Measurements from ENCODE around the gene EIF2S2. TPM values are rescaled to one million over a fixed set of nuclear protein-coding genes. Genes with fewer than 3 reads are reported as not detected.

Gene EIF2S2
- total RNA-seq, 1 experiment from 2014 or later, result 121 TPM

DNA sequence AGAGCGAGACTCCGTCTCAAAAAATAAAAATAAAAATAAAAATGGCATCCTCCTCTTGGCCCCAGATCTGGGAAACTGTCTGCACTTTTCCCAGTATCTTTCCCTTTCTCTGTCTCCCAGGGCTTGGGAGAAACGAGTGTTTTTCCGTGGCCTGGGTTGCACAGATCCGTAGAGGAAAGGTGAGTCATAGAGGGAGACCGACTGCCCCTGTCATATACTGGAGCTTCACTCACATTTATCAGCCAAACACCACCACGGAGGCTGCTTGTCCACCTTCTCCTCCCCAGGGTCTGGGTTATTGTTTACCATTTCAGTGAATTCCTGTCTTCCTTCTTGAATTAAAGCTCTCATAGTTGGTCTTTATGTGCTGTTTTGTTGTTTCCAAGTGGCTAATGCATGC lies 31.9 kb upstream of the EIF2S2 start (continued):
- no peak for TF ChIP-seq YY1 (IDR thresholded peaks at IDR 0.05; ENCODE audit: extremely low read depth, insufficient replicate concordance, low read depth, low read length)
- TF ChIP-seq SP1 (IDR thresholded peaks at IDR 0.05; ENCODE audit: low read depth), result no peak
- TF ChIP-seq JUND (IDR thresholded peaks at IDR 0.05), result no peak
- TF ChIP-seq SRF (IDR thresholded peaks at IDR 0.05; ENCODE audit: low read depth), result no peak
- TF ChIP-seq CBX3 (IDR thresholded peaks at IDR 0.05; ENCODE audit: low read depth), result no peak
- no peak for TF ChIP-seq CEBPB (IDR thresholded peaks at IDR 0.05; ENCODE audit: low read depth)
- TF ChIP-seq EGR1 (IDR thresholded peaks at IDR 0.05; ENCODE audit: low read depth), result no peak
- TF ChIP-seq ATF3 (IDR thresholded peaks at IDR 0.05), result no peak
- TF ChIP-seq ZFX (IDR thresholded peaks at IDR 0.05), result no peak

DNA sequence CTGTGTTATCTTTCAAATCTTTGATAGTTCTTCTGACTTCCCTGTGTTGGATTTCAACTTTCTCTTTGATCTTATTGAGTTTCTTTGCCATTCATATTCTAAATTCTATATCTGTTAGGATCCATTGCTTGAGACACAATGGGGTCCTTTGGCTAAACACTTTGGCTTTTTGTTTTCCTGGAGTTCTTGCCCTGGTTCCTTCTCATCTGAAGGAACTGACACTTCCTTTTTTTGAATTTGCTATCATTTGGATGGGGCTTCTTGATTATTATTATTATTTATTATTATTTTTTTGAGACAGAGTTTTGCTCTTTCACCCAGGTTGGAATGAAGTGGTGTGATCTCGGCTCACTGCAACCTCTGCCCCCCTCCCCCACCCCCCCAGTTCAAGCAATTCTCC lies 30.1 kb upstream of the EIF2S2 start:
- H4K20me1 ChIP-seq (ENCODE audit: insufficient read depth), result no peaks in the 10 kb centered on the region
- ATAC-seq (no peak), DNase-seq (ENCODE audit: low read depth, low spot score) (no peak)
- H3K79me2 ChIP-seq (ENCODE audit: insufficient read depth, low read length), result no peaks in the 10 kb centered on the region
- no peaks in the 10 kb centered on the region for H3K9me2 ChIP-seq (ENCODE audit: insufficient read depth)
- H3K4me2 ChIP-seq (ENCODE audit: low read length), result no peak overlapping the region
- no peak overlapping the region for H3K9ac ChIP-seq (ENCODE audit: low read length)
- TF ChIP-seq JUND (IDR thresholded peaks at IDR 0.05) (no peak), ELF1 (IDR thresholded peaks at IDR 0.05; ENCODE audit: borderline replicate concordance, low read depth) (no peak), POLR2A (IDR thresholded peaks at IDR 0.05; ENCODE audit: borderline replicate concordance, extremely low read depth, insufficient read depth, insufficient read length) (no peak), SIN3A (IDR thresholded peaks at IDR 0.05; ENCODE audit: low read depth) (no peak), CEBPB (IDR thresholded peaks at IDR 0.05; ENCODE audit: low read depth) (no peak), CBX3 (IDR thresholded peaks at IDR 0.05; ENCODE audit: low read depth) (no peak)
- TF ChIP-seq, protein P1, sequence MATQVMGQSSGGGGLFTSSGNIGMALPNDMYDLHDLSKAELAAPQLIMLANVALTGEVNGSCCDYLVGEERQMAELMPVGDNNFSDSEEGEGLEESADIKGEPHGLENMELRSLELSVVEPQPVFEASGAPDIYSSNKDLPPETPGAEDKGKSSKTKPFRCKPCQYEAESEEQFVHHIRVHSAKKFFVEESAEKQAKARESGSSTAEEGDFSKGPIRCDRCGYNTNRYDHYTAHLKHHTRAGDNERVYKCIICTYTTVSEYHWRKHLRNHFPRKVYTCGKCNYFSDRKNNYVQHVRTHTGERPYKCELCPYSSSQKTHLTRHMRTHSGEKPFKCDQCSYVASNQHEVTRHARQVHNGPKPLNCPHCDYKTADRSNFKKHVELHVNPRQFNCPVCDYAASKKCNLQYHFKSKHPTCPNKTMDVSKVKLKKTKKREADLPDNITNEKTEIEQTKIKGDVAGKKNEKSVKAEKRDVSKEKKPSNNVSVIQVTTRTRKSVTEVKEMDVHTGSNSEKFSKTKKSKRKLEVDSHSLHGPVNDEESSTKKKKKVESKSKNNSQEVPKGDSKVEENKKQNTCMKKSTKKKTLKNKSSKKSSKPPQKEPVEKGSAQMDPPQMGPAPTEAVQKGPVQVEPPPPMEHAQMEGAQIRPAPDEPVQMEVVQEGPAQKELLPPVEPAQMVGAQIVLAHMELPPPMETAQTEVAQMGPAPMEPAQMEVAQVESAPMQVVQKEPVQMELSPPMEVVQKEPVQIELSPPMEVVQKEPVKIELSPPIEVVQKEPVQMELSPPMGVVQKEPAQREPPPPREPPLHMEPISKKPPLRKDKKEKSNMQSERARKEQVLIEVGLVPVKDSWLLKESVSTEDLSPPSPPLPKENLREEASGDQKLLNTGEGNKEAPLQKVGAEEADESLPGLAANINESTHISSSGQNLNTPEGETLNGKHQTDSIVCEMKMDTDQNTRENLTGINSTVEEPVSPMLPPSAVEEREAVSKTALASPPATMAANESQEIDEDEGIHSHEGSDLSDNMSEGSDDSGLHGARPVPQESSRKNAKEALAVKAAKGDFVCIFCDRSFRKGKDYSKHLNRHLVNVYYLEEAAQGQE (IDR thresholded peaks at IDR 0.05; ENCODE audit: low read depth), result no peak
- TF ChIP-seq, protein P2, sequence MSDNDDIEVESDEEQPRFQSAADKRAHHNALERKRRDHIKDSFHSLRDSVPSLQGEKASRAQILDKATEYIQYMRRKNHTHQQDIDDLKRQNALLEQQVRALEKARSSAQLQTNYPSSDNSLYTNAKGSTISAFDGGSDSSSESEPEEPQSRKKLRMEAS (IDR thresholded peaks at IDR 0.05), result no peak
- intact Hi-C loops (cut with micrococcal nuclease), result no loop called here
- no TSS peak for BruUV-seq (replicated peaks)
- H3K36me3 ChIP-seq (ENCODE audit: control insufficient read depth in 1 of 2, insufficient read depth in 2 of 2, low read length in 2 of 2), result no peaks in the 10 kb centered on the region
- no peak overlapping the region for H3K4me3 ChIP-seq (replicated peaks in 1 of 2; ENCODE audit: low read depth in 1 of 2, low read length in 2 of 2)
- H3K4me1 ChIP-seq (ENCODE audit: control insufficient read depth in 1 of 2, insufficient read depth in 2 of 2, low read length in 2 of 2), result peaks cover 0 to 4% of the 10 kb centered on the region in 2 experiments; a peak in 2 of 4 replicates
- no peaks in the 10 kb centered on the region for H3K27me3 ChIP-seq (ENCODE audit: insufficient read depth, low read length)
- no peak overlapping the region for H2AFZ ChIP-seq (ENCODE audit: low read depth, low read length, poor library complexity, severe bottlenecking)
- CTCF ChIA-PET, result interaction anchor here (0.6 to 1.0 kb wide), 2 partner anchors 11 to 396 kb away, joined by 3 to 4 read pairs; no protein-coding TSS in a partner anchor
- H3K9me3 ChIP-seq (ENCODE audit: control insufficient read depth in 1 of 2, insufficient read depth in 1 of 2, low read depth in 1 of 2, low read length in 2 of 2), result no peaks in the 10 kb centered on the region
- POLR2A ChIA-PET, result interaction anchor here (0.6 kb wide), 1 partner anchor 883 kb away, joined by 4 read pairs; no protein-coding TSS in a partner anchor
- RAD21 ChIA-PET (ENCODE audit: low non-redundant PET in 1 of 2, low total read pairs in 2 of 2, uncharacterized antibody in 2 of 2, unreplicated experiment in 2 of 2), result no interaction called here
- H3K27ac ChIP-seq (ENCODE audit: low read depth, low read length), result no peak overlapping the region

Measured in HCT116 (cell line).